D341Med (cell line): ENCODE measurements around the gene UBE2U.

Experiments used
- DNase-seq: peaks from one replicate; pipeline ENCODE4 v3.0.0; 2012; ENCODE audit warnings: low spot score

Gene UBE2U

DNA sequence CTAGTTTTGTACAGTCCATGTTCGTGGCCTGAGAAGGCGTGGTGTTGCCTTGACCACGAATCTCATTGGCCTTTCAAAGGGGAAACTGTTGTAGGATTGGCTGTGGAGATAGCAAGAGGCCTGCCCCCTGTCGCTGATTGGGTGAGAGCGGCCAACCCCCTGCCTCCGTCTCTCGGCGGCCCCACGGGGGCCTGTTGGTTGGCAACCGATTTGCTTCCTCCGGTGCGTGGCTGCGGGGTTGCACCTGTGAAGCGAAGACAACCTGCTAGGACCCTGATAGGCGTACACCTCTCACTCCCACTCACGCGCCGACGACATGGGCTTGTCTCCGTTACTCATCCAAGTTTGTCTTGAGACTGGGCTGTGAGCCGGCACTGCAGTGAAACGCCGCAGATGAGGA is at the start of gene UBE2U:
Gene UBE2U (plus strand): TSS at position 204 of the 400 bp plus-strand sequence. CDS start 428 bp downstream, outside the sequence.
- no peak for DNase-seq

- no peak for DNase-seq
These were observed 48.1 kb upstream of the UBE2U start for GRCh38 chr1:64155278-64155677.

- DNase-seq: no peak
These were observed 42.0 kb upstream of the UBE2U start for GRCh38 chr1:64161357-64161941.

GRCh38 chr1:64162151-64162550 is 41.3 kb upstream of the UBE2U start:
- peak; percentile 65 for DNase-seq

- DNase-seq: no peak
These were observed 40.6 kb upstream of the UBE2U start for GRCh38 chr1:64162804-64163203.

- DNase-seq: no peak
These were observed 40.0 kb upstream of the UBE2U start for GRCh38 chr1:64163431-64163830.

- peak; percentile 29 for DNase-seq
These were observed 39.5 kb upstream of the UBE2U start for GRCh38 chr1:64163970-64164369.

- no peak for DNase-seq
These were observed 36.8 kb upstream of the UBE2U start for GRCh38 chr1:64166629-64167028.

DNA sequence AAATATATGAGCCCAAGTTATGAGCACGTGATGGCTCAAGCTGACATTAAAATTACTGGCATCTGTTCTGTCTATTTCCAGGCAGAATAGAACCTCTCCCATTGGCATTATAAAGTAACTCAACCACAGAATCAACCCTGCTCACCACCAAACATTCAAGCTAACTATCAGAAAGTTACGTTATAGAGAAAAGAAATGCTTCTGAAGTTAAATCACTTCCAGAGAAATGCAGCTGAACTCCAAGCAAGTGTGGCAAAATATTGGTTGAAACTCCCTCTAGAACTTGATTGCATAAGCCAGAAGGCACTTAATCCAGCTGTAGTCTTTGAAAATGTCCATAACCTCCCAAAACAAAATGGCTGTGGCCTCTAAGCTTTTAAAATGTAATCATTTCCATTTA is 36.2 kb upstream of the UBE2U start:
- no peak for DNase-seq

DNA sequence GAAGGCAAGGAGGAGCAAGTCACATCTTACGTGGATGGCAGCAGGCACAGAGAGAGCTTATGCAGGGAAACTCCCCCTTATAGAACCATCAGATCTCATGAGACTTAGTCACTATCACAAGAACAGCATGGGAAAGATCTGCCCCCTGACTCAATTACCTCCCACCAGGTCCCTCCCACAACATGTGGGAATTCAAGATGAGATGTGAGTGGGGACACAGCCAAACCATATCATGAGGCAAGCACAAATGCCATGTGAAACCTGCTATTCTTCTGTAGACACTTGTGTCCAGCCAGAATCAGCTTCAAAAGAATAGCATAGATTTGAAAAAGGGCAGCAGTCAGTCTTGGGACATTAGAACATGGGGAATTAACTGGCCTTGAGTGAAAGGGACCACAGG is 32.2 kb upstream of the UBE2U start:
- DNase-seq: no peak

GRCh38 chr1:64171797-64172281 is 31.6 kb upstream of the UBE2U start:
- no peak for DNase-seq

- DNase-seq: no peak
These were observed 30.9 kb upstream of the UBE2U start for GRCh38 chr1:64172458-64172983.

- no peak for DNase-seq
These were observed 30.0 kb upstream of the UBE2U start for GRCh38 chr1:64173336-64173940.

DNA sequence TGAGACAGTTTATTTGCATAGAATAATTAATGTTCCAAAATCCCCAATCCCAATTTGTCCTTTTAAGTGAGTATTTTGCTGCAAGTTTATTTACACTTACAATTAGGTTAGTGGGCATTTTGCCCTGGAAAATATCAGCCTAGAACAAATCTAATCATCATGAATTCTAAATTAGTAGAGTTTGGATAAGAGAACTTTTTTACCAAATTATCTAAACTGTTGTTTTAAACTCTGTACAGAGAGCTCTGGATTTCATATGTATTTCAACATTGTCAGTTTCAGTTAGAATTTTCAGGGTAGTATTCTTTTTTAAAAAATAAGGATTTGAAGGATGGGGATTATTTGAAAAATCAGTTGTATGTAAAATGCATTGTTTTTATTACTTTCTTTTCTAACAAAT is 27.8 kb upstream of the UBE2U start:
- no peak for DNase-seq

GRCh38 chr1:64176659-64177058 is 26.8 kb upstream of the UBE2U start:
- DNase-seq: no peak

DNA sequence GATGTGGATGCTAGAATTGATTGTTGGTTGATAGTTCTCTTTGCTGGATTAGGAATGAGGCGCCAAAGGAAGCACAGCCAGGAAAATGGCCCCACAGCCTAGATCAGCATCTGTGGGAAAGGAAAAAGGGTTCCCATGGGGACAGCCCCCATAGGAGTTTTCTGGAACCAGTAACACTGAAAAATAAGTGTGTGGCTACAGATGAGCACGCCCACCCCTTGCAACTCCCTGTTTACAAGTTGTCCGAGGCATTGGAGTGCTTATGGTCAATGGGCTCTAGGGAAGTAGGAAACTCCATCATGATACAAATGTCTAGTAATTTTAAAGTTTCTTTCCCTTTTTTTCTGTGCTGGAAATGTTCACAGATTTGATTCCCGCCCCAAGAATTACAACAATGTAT is 23.8 kb upstream of the UBE2U start:
- no peak for DNase-seq

DNA sequence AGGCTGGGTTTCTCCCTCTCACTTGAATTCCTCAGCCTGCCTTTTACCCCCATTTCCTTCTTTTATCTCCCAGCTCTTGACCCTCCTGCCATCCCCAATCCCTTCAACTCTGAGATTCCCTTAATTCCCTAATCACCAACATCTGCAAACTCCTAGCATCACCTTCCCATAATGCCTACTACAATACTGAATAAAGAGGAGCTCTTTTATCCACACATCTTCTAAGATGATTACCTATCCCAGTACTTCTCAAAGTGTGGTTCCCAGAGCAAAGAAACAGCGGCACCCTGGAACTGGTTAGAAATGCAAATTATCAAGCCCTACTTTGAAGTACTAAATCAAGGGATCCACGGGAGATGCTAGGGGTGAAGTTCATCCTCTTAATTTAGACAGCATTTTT is 21.2 kb upstream of the UBE2U start:
- DNase-seq: no peak

DNA sequence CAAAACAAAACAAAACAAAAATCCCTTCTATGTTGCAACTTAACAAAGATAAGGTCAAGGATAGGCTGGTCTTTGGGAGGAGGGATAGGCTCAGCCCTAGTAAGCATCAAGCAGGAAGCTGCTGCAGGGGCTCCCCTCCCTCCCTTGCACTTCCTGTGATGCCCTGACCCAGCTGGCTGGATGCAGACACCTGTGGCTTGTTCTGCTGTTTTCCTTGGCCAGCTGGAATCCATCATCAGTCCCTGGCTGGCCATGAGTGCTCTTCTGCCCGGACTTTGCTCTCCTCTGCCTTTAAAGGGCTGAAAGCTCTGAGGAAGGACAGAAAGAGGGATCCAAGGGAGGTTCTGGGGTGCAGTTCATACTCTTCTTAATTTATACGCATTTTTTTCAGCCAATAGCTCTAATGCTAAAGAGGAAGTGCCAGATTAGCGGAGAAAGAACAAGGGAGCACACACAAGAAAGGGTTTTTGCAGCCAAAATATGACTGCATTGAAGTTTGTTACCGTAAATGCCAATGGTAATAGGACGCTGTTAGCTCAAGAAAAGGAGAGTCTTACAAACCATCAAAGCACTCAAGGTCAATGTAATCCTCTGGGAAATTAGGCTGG is 19.9 kb upstream of the UBE2U start:
- DNase-seq: no peak

DNA sequence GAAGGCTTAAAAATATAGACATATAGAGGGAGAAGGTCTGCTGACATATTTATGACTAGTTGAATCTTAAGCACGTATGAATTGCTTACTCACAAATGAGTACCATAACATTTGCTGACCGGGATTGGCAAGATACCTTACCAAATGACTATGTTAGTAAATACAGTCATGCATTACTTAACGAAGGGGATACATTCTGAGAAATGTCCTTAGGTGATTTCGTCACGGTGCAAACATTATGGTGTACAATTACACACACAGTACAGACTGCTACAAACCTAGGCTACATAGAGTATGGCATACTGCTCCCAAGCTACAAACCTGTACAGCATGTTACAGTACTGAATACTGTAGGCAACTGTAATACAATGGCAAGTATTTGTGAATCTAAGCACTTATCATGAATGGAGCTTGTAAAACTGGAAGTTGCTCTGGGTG is 19.4 kb upstream of the UBE2U start:
- DNase-seq: no peak

- DNase-seq: no peak
These were observed 17.1 kb upstream of the UBE2U start for GRCh38 chr1:64186138-64186897.

DNA sequence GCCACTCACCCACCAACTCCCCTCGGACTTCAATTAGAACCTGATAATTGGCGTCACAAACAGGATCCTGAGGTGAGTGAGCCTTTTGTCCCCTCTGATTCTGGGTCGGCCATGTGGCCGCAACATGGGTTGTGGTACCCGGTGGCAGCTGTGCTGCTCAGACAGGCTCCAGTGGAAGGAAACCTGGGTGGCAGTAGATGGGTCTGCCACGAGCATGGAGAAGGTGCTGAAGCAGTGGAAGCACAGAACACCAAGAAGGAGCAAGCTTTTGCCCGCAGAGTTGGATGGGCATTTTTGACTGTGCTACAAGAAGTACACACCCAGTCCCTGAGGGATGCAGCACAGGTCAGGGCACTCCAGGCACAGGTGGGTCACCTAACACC is 16.5 kb upstream of the UBE2U start:
- no peak for DNase-seq

- DNase-seq: no peak
These were observed 15.8 kb upstream of the UBE2U start for GRCh38 chr1:64187646-64188045.

DNA sequence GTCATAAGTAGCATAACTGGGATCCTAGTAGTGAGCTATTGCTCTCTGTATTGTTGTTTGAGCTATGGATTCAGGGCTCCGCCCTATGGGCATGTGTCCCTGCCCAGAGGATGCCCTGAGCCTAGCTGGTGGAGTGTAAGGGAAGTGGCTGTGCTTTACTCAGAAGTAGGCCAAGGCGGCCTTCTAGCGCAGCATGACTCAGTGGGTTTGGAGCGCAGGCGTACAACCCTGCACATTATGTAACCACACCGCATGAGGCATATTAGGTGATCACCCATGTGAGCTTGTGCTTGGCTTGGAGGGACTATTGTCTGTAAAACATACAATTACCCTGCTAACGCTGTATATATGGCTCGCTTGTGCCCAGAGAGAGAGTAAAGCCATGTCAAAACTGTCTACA is 11.1 kb upstream of the UBE2U start:
- DNase-seq: no peak
